ENCODE results near the gene MAGI2. TPM values are rescaled to one million over a fixed set of nuclear protein-coding genes. Genes with fewer than 3 reads are reported as not detected.

The MAGI2 gene
- total RNA-seq, 2 experiments from 2014 or later = 0.08 to 0.13 TPM

- no peaks in the 10 kb centered on the region for H3K9me3 Mint-ChIP-seq
- peak overlapping the region; percentile 61 for H3K4me3 Mint-ChIP-seq
- peak overlapping the region; percentile 41 for H3K27ac Mint-ChIP-seq
- CTCF ChIA-PET = interaction anchor here (0.6 to 4.4 kb wide), 15 partner anchors 11 to 371 kb away, joined by 3 to 36 read pairs (median 4); partner anchors contain the start of gene RSBN1L
- POLR2A ChIA-PET = interaction anchor here (1.0 to 1.7 kb wide), 6 partner anchors 17 to 222 kb away, joined by 3 to 6 read pairs (median 4); partner anchors contain the start of genes PHTF2 and TMEM60
- peaks cover 26% of the 10 kb centered on the region for H3K27me3 Mint-ChIP-seq
- DNase-seq = peak; percentile 29
- no peaks in the 10 kb centered on the region for H3K36me3 Mint-ChIP-seq (ENCODE audit: low read depth)
- H3K4me1 Mint-ChIP-seq = peaks cover 14% of the 10 kb centered on the region
Measured at GRCh38 chr7:78020136-78020873, 1433.2 kb downstream of the MAGI2 start.

DNA sequence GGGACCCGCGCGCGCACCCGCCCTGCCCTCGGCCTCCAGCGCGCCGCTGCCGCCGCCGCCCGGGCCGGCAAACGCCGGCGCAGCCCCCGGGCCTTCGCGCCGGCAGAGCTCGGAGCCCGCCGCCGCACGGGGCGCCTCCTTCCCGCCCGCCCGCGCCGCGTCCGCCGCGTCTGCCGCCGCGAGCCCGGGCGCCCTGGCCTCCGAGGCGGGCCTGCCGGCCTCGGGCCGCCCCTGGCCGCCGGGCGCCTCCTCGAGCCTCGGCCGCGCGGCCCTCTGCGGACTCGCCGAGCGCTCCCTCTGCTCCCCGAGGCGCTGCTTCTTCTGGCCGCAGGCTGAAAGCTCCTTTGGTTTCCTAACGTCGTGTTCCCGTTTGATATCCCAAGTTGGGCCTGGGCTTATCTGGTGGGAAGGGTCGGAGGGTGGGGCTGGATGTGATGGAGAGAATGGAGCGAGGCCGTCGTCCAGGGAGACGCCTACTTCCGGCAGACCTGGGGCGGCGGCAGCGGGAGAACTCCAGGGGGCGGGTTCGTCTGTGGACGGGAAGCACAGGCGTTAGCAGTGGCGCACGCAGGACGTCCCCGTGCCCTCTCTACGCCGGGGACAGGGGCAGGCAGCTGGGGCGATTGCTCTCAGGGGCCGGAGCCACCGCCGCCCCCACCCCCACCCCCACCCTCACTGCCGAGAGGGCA, 1433.9 kb downstream of the MAGI2 start:
- CTCF ChIA-PET = interaction anchor here (0.6 to 4.4 kb wide), 11 partner anchors 16 to 371 kb away, joined by 3 to 36 read pairs (median 4); no protein-coding TSS in a partner anchor
- H3K27ac Mint-ChIP-seq = peak overlapping the region; percentile 33
- POLR2A ChIA-PET = interaction anchor here (1.0 to 1.7 kb wide), 5 partner anchors 18 to 221 kb away, joined by 3 to 6 read pairs (median 3); partner anchors contain the start of genes PHTF2 and TMEM60
- no peaks in the 10 kb centered on the region for H3K9me3 Mint-ChIP-seq
- H3K4me3 Mint-ChIP-seq = peak overlapping the region; percentile 84
- peak; percentile 66 for DNase-seq
- peaks cover 26% of the 10 kb centered on the region for H3K27me3 Mint-ChIP-seq
- no peaks in the 10 kb centered on the region for H3K36me3 Mint-ChIP-seq (ENCODE audit: low read depth)
- H3K4me1 Mint-ChIP-seq = peaks cover 14% of the 10 kb centered on the region

DNA sequence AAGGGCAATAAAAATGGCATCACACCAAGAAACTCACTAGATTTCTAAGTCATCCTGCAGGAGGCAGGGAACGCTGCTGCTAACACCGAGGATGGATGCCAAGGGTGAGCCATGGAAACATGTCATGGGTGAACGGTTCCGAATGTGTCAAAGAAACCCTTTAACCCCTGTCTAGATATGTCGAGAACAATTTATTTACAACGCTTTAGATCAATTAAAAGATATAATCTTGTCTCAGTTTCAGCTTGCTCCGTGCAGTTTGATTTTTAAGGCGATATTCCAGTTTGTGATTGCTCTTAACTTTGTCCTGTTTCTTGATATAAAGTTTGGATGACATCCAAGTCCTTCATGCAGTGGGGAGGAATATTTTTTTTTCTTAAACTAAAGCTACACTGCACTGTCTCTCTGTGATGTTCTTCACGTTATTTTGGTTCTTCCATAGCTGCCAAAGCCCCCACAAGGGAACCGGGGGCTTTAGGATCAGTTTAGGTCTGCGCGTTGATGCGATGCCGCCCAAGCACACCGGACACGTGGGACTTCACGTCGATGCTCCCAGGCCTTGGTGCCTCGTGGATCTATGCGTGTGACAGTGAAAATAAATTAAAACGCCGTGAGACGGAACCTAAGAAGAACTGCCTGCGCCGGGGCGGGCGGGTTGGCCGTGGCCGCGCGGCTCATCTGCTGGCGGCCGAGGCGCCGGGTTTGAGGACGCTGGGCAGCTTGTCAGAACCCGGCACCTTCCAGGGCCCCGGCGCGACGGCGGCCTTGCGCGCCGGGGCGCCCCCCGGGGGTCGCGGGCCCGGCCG, 1434.6 kb downstream of the MAGI2 start:
- Mint-ChIP-seq H3K36me3 (ENCODE audit: low read depth) (no peaks in the 10 kb centered on the region), H3K4me1 (peaks cover 14% of the 10 kb centered on the region), H3K27ac (no peak overlapping the region), H3K9me3 (no peaks in the 10 kb centered on the region), H3K27me3 (peaks cover 27% of the 10 kb centered on the region), H3K4me3 (peak overlapping the region; percentile 75)
- ChIA-PET CTCF (interaction anchor here (1.1 to 4.4 kb wide), 8 partner anchors 9 to 367 kb away, joined by 3 to 36 read pairs (median 4); no protein-coding TSS in a partner anchor), POLR2A (interaction anchor here (1.0 to 1.7 kb wide), 4 partner anchors 21 to 215 kb away, joined by 3 to 6 read pairs (median 4); no protein-coding TSS in a partner anchor)
- DNase-seq = no peak

DNA sequence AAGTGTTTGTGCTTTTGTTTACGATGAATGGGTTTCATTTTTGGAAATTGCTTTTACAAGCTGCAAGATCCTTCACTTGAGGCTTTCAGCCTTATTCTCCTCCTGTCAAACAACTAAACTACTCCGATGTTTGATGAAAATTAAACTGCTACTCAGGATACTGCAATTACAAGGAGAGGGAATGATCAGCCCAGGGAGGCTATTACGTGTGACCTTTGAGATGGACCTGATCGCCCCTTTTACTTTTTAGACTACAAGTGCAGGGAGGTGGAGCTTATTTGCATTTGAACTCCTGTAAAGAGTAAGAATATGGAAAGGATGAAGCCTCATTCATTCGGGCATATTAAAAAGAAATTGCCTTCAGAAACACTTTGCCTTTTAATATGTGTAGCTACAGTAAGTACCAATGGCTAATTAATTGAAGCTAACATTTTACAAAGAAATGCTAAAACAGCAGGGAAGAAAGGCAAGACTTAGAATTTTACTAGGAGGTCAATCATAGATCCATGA, 1435.8 kb downstream of the MAGI2 start:
- peak overlapping the region; percentile 53 for H3K4me3 Mint-ChIP-seq
- ChIA-PET POLR2A (interaction anchor here (1.0 kb wide), 1 partner anchor 22 kb away, joined by 3 read pairs; no protein-coding TSS in a partner anchor), CTCF (interaction anchor here (0.5 to 2.1 kb wide), 5 partner anchors 7 to 366 kb away, joined by 3 to 6 read pairs (median 4); no protein-coding TSS in a partner anchor)
- H3K4me1 Mint-ChIP-seq = peaks cover 14% of the 10 kb centered on the region
- no peak overlapping the region for H3K27ac Mint-ChIP-seq
- H3K36me3 Mint-ChIP-seq (ENCODE audit: low read depth) = no peaks in the 10 kb centered on the region
- peaks cover 35% of the 10 kb centered on the region for H3K27me3 Mint-ChIP-seq
- DNase-seq = no peak
- no peaks in the 10 kb centered on the region for H3K9me3 Mint-ChIP-seq

DNA sequence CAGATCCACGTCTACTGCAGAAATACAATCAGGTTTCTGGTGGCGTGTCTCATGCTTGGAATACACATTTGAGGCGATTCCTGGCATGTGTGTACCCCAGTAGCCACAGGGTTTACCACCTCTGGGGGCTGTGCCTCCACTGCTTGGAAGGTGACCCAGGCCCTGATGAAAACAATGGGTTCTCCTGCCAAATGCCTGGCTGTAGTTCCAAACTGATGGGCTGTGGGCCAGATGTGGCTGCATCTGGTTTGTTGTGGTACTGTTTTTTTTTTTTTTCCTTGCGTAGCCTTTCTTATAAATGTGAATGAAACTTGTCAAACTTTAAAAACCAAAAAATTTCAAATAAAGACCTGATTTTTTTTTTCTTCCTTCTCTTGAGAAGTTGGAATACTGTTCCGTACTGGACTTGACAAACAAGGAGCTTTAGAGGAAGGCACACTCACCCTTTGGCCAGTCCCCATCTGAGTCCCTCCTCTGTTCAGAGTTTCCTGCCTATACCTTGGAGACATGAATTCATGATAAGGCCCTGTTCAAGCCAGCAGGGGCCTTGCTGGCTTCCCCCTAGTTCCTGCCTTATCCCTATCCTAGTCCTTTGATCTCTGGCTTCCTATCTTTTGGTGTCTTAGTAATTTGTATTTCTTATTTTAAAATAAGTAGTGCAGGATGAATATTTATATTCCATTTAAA, 1437.8 kb downstream of the MAGI2 start:
- POLR2A ChIA-PET = no interaction called here
- Mint-ChIP-seq H3K27ac (no peak overlapping the region), H3K36me3 (ENCODE audit: low read depth) (no peaks in the 10 kb centered on the region), H3K9me3 (no peaks in the 10 kb centered on the region), H3K4me3 (no peak overlapping the region), H3K4me1 (peaks cover 14% of the 10 kb centered on the region), H3K27me3 (peaks cover 34% of the 10 kb centered on the region)
- DNase-seq = no peak
- CTCF ChIA-PET = interaction anchor here (0.7 kb wide), 2 partner anchors 364 to 1886 kb away, joined by 3 to 4 read pairs; no protein-coding TSS in a partner anchor

- DNase-seq = no peak
- H3K36me3 Mint-ChIP-seq (ENCODE audit: low read depth) = no peaks in the 10 kb centered on the region
- no peak overlapping the region for H3K4me3 Mint-ChIP-seq
- ChIA-PET CTCF (interaction anchor here (0.6 kb wide), 1 partner anchor 362 kb away, joined by 3 read pairs; no protein-coding TSS in a partner anchor), POLR2A (no interaction called here)
- peaks cover 7% of the 10 kb centered on the region for H3K4me1 Mint-ChIP-seq
- H3K27me3 Mint-ChIP-seq = peaks cover 32% of the 10 kb centered on the region
- H3K9me3 Mint-ChIP-seq = no peaks in the 10 kb centered on the region
- no peak overlapping the region for H3K27ac Mint-ChIP-seq
Measured at GRCh38 chr7:78014401-78014800, 1439.1 kb downstream of the MAGI2 start.

DNA sequence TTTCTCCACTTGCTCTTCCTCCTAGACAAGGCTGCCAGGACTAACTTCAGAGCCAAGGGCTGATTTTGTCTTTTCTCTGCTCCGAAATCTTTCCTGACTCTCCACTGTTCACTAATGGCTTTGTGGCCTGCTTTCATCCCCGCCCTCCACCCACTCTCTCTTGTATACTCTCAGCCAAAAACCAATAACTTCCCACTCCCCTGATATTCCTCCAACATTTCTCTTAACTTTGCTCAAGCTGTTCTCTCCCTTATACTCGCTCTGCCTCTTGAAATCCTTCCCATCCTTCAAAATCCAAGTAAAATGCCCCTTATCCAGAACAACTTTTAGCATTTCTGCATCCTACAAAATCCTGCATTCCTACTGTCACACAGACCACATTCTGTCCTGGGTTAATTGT, 1440.1 kb downstream of the MAGI2 start:
- H3K4me1 Mint-ChIP-seq = peaks cover 2% of the 10 kb centered on the region
- DNase-seq = no peak
- ChIA-PET CTCF (interaction anchor here (1.5 kb wide), 1 partner anchor 28 kb away, joined by 3 read pairs; no protein-coding TSS in a partner anchor), POLR2A (no interaction called here)
- H3K9me3 Mint-ChIP-seq = no peaks in the 10 kb centered on the region
- H3K36me3 Mint-ChIP-seq (ENCODE audit: low read depth) = no peaks in the 10 kb centered on the region
- no peak overlapping the region for H3K4me3 Mint-ChIP-seq
- peaks cover 25% of the 10 kb centered on the region for H3K27me3 Mint-ChIP-seq
- no peak overlapping the region for H3K27ac Mint-ChIP-seq

DNA sequence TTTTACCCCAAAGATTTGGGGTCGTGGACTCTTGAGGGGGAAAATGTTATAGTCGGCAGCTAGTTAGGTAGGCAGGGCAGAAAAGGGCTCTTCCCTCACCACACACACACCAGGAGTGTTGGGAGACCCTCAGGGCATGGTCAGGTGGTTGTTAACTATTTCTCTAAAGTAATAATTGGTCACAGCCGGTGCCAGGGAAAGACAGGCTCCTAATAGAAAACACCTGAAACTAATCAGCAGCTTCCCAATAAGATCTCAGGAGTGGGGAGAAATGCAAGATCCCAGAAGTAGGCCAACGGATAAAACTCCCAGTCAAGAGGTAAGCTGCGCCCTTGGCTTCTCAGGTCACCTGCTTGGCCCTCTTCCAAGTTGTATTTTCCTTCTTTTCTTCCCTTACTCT, 1441.8 kb downstream of the MAGI2 start:
- Mint-ChIP-seq H3K9me3 (no peaks in the 10 kb centered on the region), H3K4me3 (no peak overlapping the region), H3K4me1 (no peaks in the 10 kb centered on the region), H3K27me3 (peaks cover 14% of the 10 kb centered on the region), H3K27ac (no peak overlapping the region), H3K36me3 (ENCODE audit: low read depth) (no peaks in the 10 kb centered on the region)
- ChIA-PET CTCF (no interaction called here), POLR2A (no interaction called here)
- DNase-seq = no peak

- CTCF ChIA-PET = no interaction called here
- no peak overlapping the region for H3K4me3 Mint-ChIP-seq
- no peaks in the 10 kb centered on the region for H3K9me3 Mint-ChIP-seq
- H3K27me3 Mint-ChIP-seq = peaks cover under 1% of the 10 kb centered on the region
- no peak overlapping the region for H3K27ac Mint-ChIP-seq
- POLR2A ChIA-PET = no interaction called here
- no peak for DNase-seq
- no peaks in the 10 kb centered on the region for H3K36me3 Mint-ChIP-seq (ENCODE audit: low read depth)
- H3K4me1 Mint-ChIP-seq = no peaks in the 10 kb centered on the region
Measured at GRCh38 chr7:78007231-78007630, 1446.2 kb downstream of the MAGI2 start.

GRCh38 chr7:78006063-78006755, 1447.3 kb downstream of the MAGI2 start:
- H3K36me3 Mint-ChIP-seq (ENCODE audit: low read depth) = no peaks in the 10 kb centered on the region
- DNase-seq = no peak
- no peaks in the 10 kb centered on the region for H3K27me3 Mint-ChIP-seq
- H3K9me3 Mint-ChIP-seq = no peaks in the 10 kb centered on the region
- ChIA-PET CTCF (no interaction called here), POLR2A (no interaction called here)
- no peak overlapping the region for H3K4me3 Mint-ChIP-seq
- no peak overlapping the region for H3K27ac Mint-ChIP-seq
- no peaks in the 10 kb centered on the region for H3K4me1 Mint-ChIP-seq

DNA sequence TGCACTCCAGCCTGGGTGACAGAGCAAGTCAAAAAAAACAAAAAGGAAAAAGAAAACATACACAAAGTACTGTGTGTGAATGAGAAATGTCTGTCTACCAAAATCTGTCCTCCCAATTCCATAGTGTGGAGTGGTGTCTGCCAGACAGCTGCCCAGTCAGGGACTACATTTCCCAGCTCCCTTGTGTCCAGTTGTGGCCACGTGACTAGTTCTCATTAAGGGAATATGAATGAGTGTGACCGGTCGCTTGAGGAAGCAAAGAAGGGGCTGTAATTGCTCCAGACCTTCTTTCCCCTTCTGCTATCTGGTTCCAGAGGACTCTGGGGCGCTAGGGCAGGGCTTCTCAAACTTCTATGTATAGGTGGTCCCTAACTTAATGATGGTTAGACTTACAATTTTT, 1450.8 kb downstream of the MAGI2 start:
- ChIA-PET POLR2A (no interaction called here), CTCF (interaction anchor here (0.6 kb wide), 1 partner anchor 16 kb away, joined by 3 read pairs; no protein-coding TSS in a partner anchor)
- Mint-ChIP-seq H3K27ac (no peak overlapping the region), H3K4me3 (no peak overlapping the region), H3K4me1 (no peaks in the 10 kb centered on the region), H3K9me3 (no peaks in the 10 kb centered on the region), H3K27me3 (no peaks in the 10 kb centered on the region), H3K36me3 (ENCODE audit: low read depth) (no peaks in the 10 kb centered on the region)
- DNase-seq = no peak

Data from activated CD4-positive, alpha-beta memory T cell treated with anti-CD3 and anti-CD28 coated beads, Interleukin-2, amount 10 ng/mL, durations not matched to agents 7 days and 5 days (primary cell).